HG03342 (cell line): ENCODE results near the gene TMEM79.
"Not testable (repeated sequence)": the region's sequence is repeated elsewhere in the genome, so short reads cannot be mapped to it uniquely, and the experiment has no call there.

Experiments
- ATAC-seq: cut with Tn5 transposase; IDR thresholded peaks from one replicate; pipeline ENCODE4 v1.9.1; 2021; ENCODE audit warnings: mild to moderate bottlenecking, moderate library complexity; ENCODE audit not compliant: unreplicated experiment

The TMEM79 gene

GRCh38 chr1:156298852-156299357, 14.8 kb downstream of the TMEM79 start, which contains the start of gene VHLL:
TSS of gene VHLL (minus strand) at chr1:156299307. CDS start at chr1:156299189, 118 bp downstream.
- no peak for ATAC-seq

- ATAC-seq, result no peak
These were observed 19.1 kb downstream of the TMEM79 start for GRCh38 chr1:156303241-156303640.

- ATAC-seq, result no peak
These were observed 21.1 kb downstream of the TMEM79 start for GRCh38 chr1:156305215-156305614.

GRCh38 chr1:156308078-156308477, 24.0 kb downstream of the TMEM79 start:
- ATAC-seq, result no peak

GRCh38 chr1:156310962-156311361, 26.8 kb downstream of the TMEM79 start:
- ATAC-seq, result no peak

- no peak for ATAC-seq
These were observed 32.8 kb downstream of the TMEM79 start for GRCh38 chr1:156316909-156317308.

- ATAC-seq, result no peak
These were observed 35.5 kb downstream of the TMEM79 start for GRCh38 chr1:156319664-156320063.

GRCh38 chr1:156320560-156320959, 36.4 kb downstream of the TMEM79 start:
- no peak for ATAC-seq

GRCh38 chr1:156323179-156323578, 39.1 kb downstream of the TMEM79 start:
- ATAC-seq, result not testable (repeated sequence)

GRCh38 chr1:156336242-156336641, 52.1 kb downstream of the TMEM79 start:
- ATAC-seq, result no peak

GRCh38 chr1:156337052-156337887, 53.1 kb downstream of the TMEM79 start:
- no peak for ATAC-seq

GRCh38 chr1:156337888-156338179, 53.7 kb downstream of the TMEM79 start:
- no peak for ATAC-seq

GRCh38 chr1:156338180-156338976, 54.3 kb downstream of the TMEM79 start, which contains the start of the genes CCT3 and TSACC:
TSS of gene CCT3 (minus strand) at chr1:156338292. CDS start at chr1:156338184, 108 bp downstream.
TSS of gene TSACC (plus strand) at chr1:156338526. CDS start at chr1:156339758, 1,232 bp downstream.
- peak; percentile 87 for ATAC-seq
